GM18861 (cell line): Measurements from ENCODE around the gene DEK.
A peak's percentile ranks its signal among the peaks of the same experiment; 100 is the strongest.
"Not testable (repeated sequence)": the region's sequence is repeated elsewhere in the genome, so short reads cannot be mapped to it uniquely, and the experiment has no call there.

ENCODE experiments used
- ATAC-seq: cut with Tn5 transposase; IDR thresholded peaks from one replicate; pipeline ENCODE4 v1.9.1; 2021; ENCODE audit not compliant: unreplicated experiment

Gene DEK

GRCh38 chr6:18241208-18242038 is 22.9 kb downstream of the DEK start:
- no peak for ATAC-seq

DNA sequence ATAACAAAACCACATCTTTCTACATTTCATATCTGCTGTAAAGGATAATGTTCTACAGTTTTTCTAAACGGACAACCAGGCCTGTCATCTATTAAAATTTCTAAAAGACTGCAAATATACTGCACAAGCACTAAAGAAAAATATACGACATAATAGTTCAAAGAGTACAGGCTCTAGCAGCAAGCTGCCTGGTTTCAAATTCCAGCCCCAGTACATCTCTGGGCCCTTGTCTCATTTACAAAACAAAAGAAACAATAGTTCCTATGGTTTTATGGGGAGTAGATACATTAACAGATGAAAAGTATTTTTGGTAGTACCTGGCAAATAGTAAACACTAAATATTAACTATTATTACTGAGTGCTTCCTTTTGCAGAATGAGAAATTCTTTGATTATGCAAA is 24.1 kb downstream of the DEK start:
- no peak for ATAC-seq

GRCh38 chr6:18237167-18237566 is 27.2 kb downstream of the DEK start:
- no peak for ATAC-seq

DNA sequence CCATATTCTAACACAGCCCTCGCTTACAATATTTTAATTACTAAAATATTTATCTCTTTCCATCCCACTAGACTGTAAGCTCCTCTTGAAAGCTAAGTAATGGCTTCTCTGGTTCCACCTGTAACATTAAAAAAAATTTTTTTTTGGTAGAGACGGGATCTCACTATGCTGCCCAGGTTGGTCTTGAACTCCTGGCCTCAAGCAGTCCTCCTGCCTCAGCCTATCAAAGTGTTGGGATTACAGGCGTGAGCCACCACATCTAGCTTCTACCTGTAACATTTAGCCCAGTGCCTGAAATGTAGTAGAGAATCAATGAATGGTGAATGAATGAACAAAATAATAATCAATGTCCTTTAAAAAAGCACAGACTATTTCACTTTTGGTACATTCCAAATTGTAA is 28.8 kb downstream of the DEK start:
- ATAC-seq: no peak

DNA sequence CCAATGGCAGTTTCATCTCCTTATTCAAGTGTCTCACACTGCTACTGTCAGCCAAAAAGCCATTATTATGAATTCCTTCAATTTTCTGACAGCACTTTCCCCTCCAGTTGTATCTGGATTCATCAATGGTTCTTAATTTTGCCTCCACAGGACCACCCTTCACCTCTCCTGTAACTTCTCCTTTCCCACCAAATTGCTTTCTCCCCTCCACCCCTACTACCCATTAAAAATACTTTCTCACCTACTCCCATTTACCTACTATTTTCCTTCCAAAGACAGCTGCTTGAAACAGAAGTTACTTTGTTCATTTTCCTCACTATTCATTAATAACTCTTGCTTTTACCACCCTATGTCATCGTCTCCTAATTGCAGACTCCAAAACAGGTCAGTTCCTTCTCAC is 29.8 kb downstream of the DEK start:
- ATAC-seq: no peak

- ATAC-seq: not testable (repeated sequence)
These were observed 30.6 kb downstream of the DEK start for GRCh38 chr6:18233770-18234169.

- ATAC-seq: not testable (repeated sequence)
These were observed 32.5 kb downstream of the DEK start for GRCh38 chr6:18231856-18232255.

- not testable (repeated sequence) for ATAC-seq
These were observed 35.7 kb downstream of the DEK start for GRCh38 chr6:18228590-18228989.

GRCh38 chr6:18227166-18227565 is 37.2 kb downstream of the DEK start:
- not testable (repeated sequence) for ATAC-seq

- ATAC-seq: not testable (repeated sequence)
These were observed 37.8 kb downstream of the DEK start for GRCh38 chr6:18226451-18227105.

DNA sequence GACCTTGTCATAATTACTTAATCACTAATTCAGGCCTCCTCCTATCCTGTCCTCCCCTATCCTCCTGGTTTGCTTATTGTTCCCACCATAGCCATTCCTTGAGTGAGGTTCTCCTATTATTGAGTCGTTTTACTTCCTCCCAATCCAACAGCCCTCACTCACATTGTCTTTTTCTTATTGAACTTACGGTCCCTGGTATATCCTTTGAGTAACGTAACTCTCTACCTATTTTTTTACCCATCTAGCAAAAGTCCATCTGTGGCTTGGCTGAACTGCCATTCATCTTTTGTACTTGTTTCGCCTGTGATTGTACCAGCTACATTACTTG is 43.1 kb downstream of the DEK start:
- no peak for ATAC-seq

- ATAC-seq: no peak
These were observed 44.7 kb downstream of the DEK start for GRCh38 chr6:18219591-18219990.

DNA sequence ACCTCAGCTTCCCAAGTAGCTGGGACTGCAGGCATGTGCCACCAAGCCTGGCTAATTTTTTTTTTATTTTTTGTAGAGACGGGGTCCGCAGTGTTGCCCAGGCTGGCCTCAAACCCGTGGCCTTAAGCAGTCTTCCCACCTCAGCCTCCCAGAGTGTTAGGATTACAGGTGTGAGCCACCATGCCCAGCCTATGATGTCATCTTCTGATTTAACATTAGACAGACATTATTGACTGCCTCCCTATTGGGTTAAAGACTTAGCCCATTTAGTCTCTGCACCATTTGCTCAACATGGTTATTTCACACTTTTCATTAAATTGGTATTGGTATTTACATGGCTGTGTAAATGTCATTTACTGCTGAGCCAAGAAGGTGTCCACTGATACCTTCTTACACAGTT is 46.1 kb downstream of the DEK start:
- no peak for ATAC-seq

- ATAC-seq: no peak
These were observed 47.9 kb downstream of the DEK start for GRCh38 chr6:18216411-18216810.

- ATAC-seq: no peak
These were observed 48.9 kb downstream of the DEK start for GRCh38 chr6:18215436-18215835.

- no peak for ATAC-seq
These were observed 50.3 kb downstream of the DEK start for GRCh38 chr6:18214003-18214402.

- no peak for ATAC-seq
These were observed 50.9 kb downstream of the DEK start for GRCh38 chr6:18213439-18213838.

GRCh38 chr6:18212231-18212630 is 52.1 kb downstream of the DEK start:
- no peak for ATAC-seq

- peak; percentile 74 for ATAC-seq
These were observed 53.0 kb downstream of the DEK start for GRCh38 chr6:18211338-18211737.

DNA sequence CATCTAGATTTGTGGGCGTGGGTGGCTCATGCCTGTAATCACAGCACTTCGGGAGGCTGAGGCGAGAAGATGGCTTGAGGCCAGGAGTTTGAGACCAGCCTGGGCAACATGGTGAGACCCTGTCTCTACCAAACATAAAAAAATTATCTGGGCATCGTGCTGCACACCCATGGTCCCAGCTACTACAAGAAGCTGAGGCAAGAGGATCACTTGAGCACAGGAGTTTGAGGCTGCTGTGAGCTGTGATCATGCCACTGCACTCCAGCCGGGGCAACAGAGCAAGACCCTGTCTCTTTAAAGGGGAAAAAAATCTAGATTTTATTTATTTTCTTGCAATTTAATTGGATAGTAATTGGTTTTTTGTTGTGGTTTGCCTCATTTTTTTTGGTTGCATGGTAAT is 53.6 kb downstream of the DEK start:
- no peak for ATAC-seq

DNA sequence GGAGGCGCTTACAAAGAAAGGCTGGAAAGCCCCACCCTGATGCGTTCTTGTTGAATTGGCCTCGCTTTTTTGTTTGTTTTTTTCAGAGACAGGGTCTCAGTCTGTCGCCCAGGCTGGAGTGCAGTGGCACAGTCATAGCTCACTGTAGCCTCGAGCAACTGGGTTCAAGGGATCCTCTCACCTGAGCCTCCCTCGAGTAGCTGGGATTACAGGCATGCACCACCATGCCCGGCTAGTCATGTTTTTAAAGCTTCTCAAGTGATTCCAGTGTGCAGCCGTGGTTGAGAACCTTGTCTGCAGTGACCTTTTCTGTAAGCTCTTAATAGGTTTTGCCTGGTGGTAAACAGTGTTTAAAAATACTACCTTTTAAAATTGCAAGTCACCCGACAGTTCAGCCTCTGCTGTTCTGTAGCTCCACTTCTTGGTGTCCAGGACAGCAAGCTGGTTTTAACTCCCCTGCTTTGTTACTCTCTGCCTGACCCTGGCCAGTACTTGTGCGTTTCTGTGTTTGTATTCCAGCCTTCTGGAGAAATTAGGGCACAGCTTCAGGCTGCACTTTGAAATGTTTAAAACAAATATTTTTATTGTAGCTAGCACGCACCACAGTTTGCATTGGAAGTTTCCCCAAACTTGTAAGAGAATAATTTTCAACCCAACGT is 54.7 kb downstream of the DEK start:
- no peak for ATAC-seq

DNA sequence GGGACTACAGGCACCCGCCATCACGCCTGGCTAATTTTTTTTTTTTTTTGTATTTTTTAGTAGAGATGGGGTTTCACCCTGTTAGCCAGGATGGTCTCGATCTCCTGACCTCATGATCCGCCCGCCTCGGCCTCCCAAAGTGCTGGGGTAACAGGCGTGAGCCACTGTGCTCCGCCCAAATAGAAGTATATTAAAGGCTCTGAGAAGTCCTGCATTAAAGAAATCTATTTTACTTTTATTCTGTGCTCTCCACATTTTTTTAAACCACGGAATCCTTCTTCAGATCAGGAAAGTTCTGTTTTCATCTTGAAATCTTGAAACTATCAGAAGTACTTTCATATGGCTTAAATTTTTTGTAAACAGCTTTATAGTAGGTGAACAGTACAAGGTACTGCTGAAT is 55.6 kb downstream of the DEK start:
- not testable (repeated sequence) for ATAC-seq
